GM19043 (cell line): Measurements from ENCODE around the gene AGMO.

ENCODE experiments used
- ATAC-seq: cut with Tn5 transposase; IDR thresholded peaks from one replicate; pipeline ENCODE4 v1.9.1; 2021; ENCODE audit warnings: low read depth; ENCODE audit not compliant: unreplicated experiment

Gene AGMO

DNA sequence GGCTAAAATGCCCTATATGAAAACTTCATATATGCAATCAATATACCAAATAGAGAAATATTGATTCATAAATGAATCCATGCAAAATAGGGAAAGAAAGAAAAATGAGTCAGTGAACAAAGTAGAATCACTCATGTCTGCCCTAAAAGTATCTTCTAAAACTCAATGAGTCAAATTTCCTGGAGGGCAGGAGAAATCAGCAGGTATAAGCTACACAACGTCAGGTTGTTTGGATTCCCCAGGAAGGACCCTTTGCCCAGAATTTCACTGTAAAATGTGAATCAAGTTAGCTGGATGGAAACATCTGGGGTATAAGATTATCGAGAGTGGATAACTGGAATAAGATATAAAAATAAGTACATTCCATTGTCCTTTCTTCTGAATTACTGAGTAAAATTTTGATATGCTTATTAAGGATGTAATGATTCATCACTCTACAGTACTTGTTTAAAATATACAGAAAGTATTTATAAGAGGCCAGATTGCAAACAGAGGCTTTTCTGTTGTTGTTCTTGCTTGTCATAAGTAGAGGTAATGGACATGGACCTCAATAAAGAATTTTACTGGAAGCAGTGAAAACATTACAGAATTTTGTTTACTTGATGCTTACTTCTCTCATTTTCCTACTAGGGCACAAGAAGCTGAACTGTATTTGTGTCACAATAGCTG, 99.0 kb downstream of the AGMO start:
- ATAC-seq = no peak

DNA sequence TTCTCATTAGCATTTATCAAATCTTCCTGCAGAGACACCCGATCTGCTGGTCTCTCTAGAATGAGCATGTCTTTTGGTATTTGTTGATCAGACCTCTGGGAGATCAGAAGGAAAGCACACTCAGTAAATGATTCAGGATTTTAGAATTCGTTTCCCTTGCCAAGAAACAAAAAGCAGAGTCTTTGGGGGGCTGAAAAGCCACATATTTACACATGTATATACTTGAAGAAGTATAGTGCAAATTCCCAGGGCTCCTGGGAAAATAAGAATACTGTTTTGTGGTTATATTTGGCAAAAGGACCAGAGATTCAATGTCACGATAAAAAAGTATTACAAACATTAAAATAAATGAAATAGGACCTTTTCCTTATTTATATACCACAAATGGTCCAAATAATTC, 100.2 kb downstream of the AGMO start:
- no peak for ATAC-seq

DNA sequence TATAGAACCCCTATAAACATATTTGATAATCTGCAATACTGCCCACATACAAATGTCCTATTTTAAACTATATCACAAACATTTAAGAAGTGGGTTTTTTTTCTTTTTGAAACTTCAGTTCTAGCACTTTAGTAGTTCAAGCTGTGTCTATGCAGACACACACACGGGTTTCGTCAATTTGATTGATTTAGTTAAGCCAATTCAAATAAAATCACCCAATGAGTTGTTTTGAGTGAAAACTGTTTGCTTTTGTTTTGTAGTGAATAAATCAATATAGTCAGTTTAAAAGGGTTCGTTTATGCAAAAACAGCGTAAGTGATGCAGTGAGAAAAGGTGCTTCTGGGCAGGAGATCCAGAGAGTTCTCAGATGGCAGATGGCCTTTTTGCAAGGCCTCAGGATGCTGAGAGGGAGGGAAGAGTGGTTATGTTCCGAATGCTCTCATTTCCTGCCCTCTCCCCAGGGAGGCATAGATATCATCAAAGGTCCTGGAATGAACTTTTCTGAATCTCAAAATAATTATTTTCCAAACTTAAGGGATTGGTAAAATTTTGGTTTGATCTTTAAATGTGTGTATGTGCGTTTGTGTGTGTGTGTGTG, 102.7 kb downstream of the AGMO start:
- no peak for ATAC-seq

DNA sequence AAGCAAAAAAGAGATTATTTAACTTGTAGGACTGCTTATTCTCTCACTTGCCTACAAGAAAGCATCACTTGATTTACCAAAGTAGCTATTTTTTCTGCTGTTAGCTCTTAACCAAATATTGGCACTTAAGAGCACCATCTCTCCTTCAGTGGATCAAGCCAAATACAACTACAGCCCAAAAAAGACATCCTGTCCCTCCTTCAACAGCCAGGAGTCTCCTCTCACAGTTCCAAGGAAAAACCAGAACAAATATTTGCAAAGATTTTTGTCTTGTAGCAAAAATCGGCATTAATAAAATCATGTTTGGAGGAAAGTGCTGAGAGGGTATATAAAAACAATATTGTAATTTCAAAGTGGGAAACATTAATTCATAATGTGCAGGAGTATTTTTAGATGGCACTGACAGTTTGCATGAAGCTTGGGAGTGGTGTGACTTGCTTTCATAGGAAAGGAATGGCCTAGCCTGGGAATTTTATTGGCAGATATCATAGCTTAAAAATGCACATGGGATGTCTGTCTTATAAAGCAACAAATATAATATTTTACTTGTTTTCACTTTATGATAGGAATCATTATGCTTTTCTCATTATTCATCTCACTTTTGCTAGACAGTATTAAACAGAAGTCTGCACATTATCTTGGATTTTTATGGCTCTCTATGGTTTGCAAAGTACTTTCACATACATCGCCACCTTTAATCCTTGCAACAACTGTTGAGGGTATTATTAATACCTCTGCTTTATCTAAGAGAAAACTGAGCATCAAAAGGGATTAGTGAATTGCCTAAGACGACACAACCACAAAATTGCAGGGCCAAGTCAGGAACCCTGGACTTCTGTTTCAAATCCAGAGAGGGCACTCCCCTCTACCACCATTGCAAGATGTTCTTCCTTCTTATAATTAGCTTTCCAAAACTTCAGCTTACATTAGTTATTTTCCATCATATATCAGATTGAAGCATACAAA, 103.5 kb downstream of the AGMO start:
- ATAC-seq = no peak

GRCh38 chr7:15452670-15453069, 109.1 kb downstream of the AGMO start:
- ATAC-seq = no peak

- ATAC-seq = no peak
Measured at GRCh38 chr7:15446722-15447121, 115.1 kb downstream of the AGMO start.

- ATAC-seq = no peak
Measured at GRCh38 chr7:15446280-15446679, 115.5 kb downstream of the AGMO start.

- ATAC-seq = no peak
Measured at GRCh38 chr7:15441915-15442314, 119.9 kb downstream of the AGMO start.

- ATAC-seq = no peak
Measured at GRCh38 chr7:15440482-15440881, 121.3 kb downstream of the AGMO start.

- no peak for ATAC-seq
Measured at GRCh38 chr7:15439853-15440252, 122.0 kb downstream of the AGMO start.

GRCh38 chr7:15433151-15433550, 128.7 kb downstream of the AGMO start:
- no peak for ATAC-seq

GRCh38 chr7:15430911-15431310, 130.9 kb downstream of the AGMO start:
- ATAC-seq = no peak

- no peak for ATAC-seq
Measured at GRCh38 chr7:15430191-15430590, 131.6 kb downstream of the AGMO start.

- no peak for ATAC-seq
Measured at GRCh38 chr7:15424468-15424867, 137.3 kb downstream of the AGMO start.

GRCh38 chr7:15419596-15419995, 142.2 kb downstream of the AGMO start:
- no peak for ATAC-seq

GRCh38 chr7:15418264-15418663, 143.6 kb downstream of the AGMO start:
- ATAC-seq = no peak

- ATAC-seq = no peak
Measured at GRCh38 chr7:15417341-15417988, 144.3 kb downstream of the AGMO start.

- no peak for ATAC-seq
Measured at GRCh38 chr7:15411019-15411418, 150.8 kb downstream of the AGMO start.

GRCh38 chr7:15407910-15408309, 153.9 kb downstream of the AGMO start:
- no peak for ATAC-seq

DNA sequence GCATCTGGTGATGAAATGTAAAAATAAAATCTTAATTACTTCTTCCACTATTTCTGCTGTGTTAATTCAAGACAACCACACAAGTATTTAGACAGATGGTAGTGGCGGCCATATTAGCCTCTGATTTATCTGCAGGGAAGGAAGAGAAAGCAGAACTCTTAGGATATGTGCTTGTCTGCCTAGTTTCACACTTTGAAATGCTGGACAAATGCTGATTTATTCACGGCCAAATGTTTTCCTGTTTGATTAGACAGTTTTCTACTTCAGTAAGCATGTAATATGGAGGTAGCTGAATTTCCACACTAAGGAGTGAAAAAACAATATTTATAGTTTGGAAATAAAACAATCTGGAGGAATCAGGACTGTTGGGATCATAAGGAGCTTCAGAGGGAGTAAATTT, 158.1 kb downstream of the AGMO start:
- no peak for ATAC-seq

DNA sequence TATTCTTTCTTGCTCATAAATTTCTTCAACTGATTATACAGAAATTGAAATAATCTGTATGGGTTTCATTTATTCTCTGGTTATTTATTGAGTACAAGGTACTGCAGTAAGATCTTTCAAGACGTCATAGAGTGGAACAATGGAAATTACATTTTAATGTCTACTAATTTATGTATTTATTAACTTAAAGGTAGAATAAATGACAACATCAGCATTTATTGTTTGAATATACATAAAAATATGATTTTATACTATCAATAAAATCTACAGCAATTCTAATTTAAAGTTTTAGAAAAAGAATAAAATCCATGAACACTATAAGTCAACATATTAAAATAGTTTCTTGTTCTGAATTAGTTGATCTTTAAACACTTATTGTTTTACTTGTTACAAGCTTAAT, 158.5 kb downstream of the AGMO start:
- no peak for ATAC-seq
